Measurements from ENCODE around the gene CCDC148.
"Not testable (repeated sequence)": the region's sequence is repeated elsewhere in the genome, so short reads cannot be mapped to it uniquely, and the experiment has no call there.

Gene CCDC148

GRCh38 chr2:158350751-158351465, 105.6 kb downstream of the CCDC148 start:
- DNase-seq, result not testable (repeated sequence)

GRCh38 chr2:158346032-158346431, 110.5 kb downstream of the CCDC148 start:
- no peak for DNase-seq

- no peak for DNase-seq
Measured at GRCh38 chr2:158339513-158339912, 117.0 kb downstream of the CCDC148 start.

DNA sequence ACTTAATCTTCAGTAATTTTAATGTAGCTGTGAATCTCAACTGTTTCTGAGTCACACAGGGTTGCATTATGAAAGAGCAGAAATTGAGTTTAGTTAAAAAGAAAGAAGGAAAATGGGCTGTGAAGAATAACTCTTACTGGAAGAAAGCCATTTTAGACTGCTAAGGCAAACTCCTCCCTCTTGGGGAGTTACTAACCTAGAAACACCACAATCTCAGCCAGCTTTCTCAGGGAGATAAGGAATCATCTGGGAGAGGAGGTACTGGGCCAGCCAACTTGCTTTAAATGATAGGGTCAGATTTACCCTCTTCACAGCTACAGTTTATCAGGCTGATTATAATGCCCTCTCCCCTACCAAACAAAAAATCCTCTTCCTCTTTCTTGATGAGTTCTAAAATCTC, 119.5 kb downstream of the CCDC148 start:
- DNase-seq, result peak; percentile 13

DNA sequence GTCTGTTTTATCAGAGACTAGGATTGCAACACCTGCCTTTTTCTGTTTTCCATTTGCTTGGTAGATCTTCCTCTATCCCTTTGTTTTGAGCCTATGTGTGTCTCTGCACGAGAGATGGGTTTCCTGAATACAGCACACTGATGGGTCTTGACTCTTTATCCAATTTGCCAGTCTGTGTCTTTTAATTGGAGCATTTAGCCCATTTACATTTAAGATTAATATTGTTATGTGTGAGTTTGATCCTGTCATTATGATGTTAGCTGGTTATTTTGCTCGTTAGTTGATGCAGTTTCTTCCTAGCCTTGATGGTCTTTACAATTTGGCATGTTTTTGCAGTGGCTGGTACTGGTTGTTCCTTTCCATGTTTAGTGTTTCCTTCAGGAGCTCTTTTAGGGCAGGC, 124.8 kb downstream of the CCDC148 start:
- DNase-seq, result not testable (repeated sequence)

DNA sequence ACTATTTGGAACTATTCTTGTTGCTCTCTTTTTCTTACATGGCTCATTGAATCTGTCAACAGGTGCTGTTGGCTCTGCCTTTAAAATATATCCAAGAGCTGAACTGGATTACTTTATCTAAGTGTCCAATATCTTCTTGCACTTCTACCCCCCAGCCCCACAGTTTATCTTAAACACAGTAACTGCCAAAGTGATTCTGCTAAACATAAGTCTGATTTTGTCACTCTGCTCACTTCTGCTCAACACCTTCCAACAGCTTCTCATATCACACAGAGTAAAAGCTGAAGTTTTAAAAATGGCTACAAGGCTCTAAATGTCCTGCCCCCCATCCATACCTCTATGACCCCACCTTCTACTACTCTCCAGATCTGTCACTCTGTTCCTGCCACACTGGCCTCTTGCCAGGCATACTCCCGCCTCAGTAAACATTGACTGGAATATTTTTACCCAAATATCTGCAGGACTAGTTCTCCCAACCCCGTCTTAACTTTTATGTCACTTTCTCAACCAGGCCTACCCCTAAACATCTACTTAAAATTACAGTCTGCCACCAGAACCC, 130.7 kb downstream of the CCDC148 start:
- DNase-seq, result no peak

GRCh38 chr2:158325031-158325781, 131.3 kb downstream of the CCDC148 start:
- no peak for DNase-seq

DNA sequence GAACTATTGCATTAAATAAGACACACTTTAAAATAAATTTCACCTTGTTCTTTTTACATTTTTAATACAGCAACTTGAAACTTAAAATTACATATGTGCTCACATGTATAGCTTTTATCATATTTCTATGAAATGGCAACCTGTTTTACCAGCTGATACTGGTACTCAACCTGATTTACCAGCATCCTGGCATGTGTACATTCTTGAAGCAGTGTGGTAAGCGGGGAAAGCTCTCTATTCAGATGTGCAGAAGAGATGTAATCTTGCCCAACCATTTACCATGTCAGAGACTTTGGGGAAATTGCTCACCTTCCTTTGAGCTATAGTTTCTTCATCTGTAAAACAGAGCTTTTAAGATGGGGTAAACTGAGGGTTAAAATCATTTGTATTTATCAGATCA, 133.2 kb downstream of the CCDC148 start:
- no peak for DNase-seq

GRCh38 chr2:158321264-158321663, 135.3 kb downstream of the CCDC148 start:
- DNase-seq, result no peak

- no peak for DNase-seq
Measured at GRCh38 chr2:158319269-158319668, 137.3 kb downstream of the CCDC148 start.

GRCh38 chr2:158317642-158318041, 138.9 kb downstream of the CCDC148 start:
- no peak for DNase-seq

GRCh38 chr2:158315803-158316414, 140.6 kb downstream of the CCDC148 start:
- DNase-seq, result no peak

GRCh38 chr2:158315000-158315399, 141.6 kb downstream of the CCDC148 start:
- no peak for DNase-seq

- DNase-seq, result no peak
Measured at GRCh38 chr2:158313734-158314133, 142.8 kb downstream of the CCDC148 start.

DNA sequence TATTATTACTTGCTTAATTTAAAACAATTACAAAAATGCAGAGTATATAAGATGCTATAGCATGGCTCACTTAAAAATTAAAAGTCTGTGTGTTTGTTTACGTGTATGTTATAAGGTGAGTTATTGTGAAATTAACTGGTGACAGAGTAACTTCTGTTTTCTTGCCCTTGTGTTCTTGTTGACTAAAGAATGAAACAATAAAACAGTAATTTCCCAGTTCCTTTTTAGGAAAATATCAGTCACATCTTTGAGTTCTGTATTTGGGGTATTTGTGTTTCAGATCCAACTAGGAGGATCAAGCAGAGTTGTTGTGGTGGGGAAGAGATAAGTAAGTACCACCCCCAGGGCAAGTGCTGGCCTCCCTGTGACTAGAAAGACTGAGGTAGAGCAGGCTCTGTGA, 143.6 kb downstream of the CCDC148 start:
- no peak for DNase-seq

GRCh38 chr2:158310407-158310806, 146.1 kb downstream of the CCDC148 start:
- DNase-seq, result not testable (repeated sequence)

- DNase-seq, result no peak
Measured at GRCh38 chr2:158305501-158305900, 151.1 kb downstream of the CCDC148 start.

GRCh38 chr2:158300394-158300793, 156.2 kb downstream of the CCDC148 start:
- DNase-seq, result no peak

DNA sequence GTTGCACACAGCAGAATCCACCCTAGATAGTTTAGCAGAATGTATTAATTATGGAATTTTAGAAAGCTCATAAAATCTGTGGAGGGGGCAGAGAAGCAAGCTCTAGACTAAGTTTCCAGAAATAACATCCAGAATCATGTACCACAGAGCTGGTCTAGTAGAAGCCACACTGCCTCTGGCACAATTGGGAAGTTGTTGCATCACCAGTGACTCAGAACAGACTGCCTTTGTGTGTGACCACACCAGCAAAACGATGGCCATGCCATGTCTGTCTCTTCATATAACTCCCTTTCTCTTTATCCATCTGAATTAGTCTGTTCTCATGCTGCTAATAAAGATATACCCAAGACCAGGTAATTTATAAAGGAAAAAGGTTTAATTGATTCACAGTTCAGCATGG, 158.9 kb downstream of the CCDC148 start:
- peak; percentile 24 for DNase-seq

DNA sequence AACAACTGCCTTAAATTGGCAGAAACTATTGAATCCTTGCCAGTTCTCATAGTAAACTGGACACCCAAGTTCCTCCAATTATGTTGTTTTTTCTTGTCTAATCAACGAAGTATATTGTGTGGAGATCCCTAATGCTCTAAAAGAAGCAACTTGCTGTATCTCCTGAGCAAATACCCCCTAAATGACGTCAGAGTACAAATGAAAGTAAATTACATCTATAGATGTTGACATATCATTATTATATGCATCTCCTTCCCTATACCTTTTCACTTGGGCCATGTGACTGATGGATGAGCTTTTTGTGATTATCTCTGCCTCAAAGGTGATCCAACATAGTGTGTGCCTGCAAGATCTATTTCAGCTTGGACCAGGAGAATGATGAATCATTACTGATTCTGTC, 159.4 kb downstream of the CCDC148 start:
- no peak for DNase-seq

DNA sequence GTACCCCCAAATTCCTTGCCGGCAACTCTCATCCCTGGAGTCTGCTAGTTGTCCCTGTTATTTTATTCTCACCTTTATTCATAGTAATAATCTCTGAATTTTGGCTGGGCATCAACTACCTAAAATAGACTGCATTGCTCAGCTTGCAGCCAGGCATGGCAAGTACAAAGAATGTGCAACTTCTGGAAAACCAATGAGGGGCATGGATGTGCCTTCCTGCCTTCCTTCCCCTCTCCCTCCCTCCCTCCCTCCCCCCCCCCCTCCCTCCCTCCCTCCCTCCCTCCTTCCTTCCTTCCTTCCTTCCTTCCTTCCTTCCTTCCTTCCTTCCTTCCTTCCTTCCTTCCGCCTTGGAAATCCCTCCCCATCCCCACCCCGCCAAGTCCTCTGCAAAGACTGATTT, 162.8 kb downstream of the CCDC148 start:
- DNase-seq, result no peak

DNA sequence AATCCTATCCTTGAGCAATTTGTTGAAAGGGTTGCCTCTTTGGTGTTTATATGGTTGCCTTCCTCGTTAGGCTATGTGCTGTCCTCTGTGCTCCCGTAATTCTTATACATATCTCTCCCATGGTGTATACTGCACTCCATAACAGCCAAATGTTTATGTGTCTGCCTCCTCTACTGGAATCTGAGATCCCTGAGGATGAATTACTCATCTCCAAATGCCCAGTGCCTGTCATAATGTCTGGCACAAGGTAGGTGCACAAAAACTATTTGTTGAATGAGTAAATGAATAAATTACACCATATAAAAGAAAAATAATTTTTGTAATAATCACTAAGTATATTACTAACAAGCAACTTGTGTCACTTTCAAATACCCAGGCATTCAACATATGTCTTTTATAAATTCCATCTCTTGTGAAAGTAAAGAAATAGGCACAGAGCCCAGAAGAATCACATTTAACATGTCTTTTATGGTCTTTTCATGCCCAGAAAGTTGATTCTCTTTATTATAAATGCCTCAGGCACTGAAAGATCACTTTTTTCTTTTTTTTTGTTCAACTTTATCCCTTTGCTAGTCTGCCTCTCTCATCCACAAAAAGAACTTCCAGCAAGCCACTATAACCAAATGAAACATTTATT, 164.9 kb downstream of the CCDC148 start:
- DNase-seq, result no peak

DNA sequence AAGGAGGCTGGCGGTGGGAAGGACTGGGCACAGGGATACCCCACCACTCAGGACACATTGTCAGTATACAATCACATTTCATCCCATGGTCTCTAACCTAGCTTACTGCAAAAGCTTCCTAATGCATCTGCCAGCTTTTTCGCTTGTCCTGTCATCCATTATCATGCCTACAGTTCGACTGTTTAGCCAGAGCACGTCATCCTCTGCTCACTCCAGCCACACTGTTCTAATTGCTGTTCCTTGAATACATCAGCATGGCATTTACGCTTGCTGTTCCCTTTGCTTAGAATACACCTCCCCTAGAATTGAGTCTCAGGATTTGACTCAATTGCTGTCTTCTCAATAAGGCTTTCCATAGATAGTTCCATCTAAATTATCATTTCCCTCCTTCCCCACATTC, 166.3 kb downstream of the CCDC148 start:
- DNase-seq, result no peak

All from hematopoietic multipotent progenitor cell treated with erythropoietin and hydrocortisone succinate and interleukin-3 and kit ligand, for 4 days (in vitro differentiated cells).